ENCODE measurements around the gene UPK3BL1.
"Not testable (repeated sequence)": the region's sequence is repeated elsewhere in the genome, so short reads cannot be mapped to it uniquely, and the experiment has no call there.

The UPK3BL1 gene

DNA sequence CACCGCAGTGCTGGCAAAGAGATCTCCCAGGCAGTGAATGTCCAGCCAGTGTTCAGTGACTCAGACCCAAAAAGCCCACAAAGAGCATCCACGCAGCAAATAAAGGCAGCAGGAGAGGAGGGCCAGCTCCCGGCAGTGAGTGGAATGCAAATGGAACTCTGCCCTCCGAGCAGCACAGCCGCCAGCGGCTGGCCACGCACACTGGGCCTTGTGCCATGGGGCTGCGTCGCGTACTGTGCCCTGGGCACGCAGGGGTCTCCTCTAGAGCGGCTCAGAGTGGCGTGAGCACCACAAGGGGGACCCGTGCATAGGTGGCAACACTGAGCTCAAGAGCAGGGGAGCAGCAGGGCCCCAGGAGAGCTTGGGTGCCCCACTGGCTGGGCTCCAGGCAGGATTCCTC lies 24.9 kb upstream of the UPK3BL1 start:
- H3K27me3 ChIP-seq (ENCODE audit: control insufficient read depth in 1 of 2, insufficient read depth in 2 of 2, low read length in 2 of 2); H3K9me3 ChIP-seq (ENCODE audit: control insufficient read depth in 1 of 2, low read length in 2 of 2); H3K4me3 ChIP-seq (ENCODE audit: low read depth in 1 of 2, low read length in 2 of 2); H3K4me1 ChIP-seq (ENCODE audit: control insufficient read depth in 1 of 2, insufficient read depth in 2 of 2, low read length in 2 of 2); H3K36me3 ChIP-seq (ENCODE audit: control insufficient read depth in 1 of 2, insufficient read depth in 2 of 2, low read length in 2 of 2); H3K27ac ChIP-seq (ENCODE audit: low read depth, low read length); H3K9ac ChIP-seq (ENCODE audit: low read depth in 1 of 2, low read length in 2 of 2): not testable (repeated sequence)

- not testable (repeated sequence) for H3K9me3 ChIP-seq (ENCODE audit: control insufficient read depth in 1 of 2, low read length in 2 of 2); H3K27me3 ChIP-seq (ENCODE audit: control insufficient read depth in 1 of 2, insufficient read depth in 2 of 2, low read length in 2 of 2); H3K27ac ChIP-seq (ENCODE audit: low read depth, low read length); H3K36me3 ChIP-seq (ENCODE audit: control insufficient read depth in 1 of 2, insufficient read depth in 2 of 2, low read length in 2 of 2); H3K4me1 ChIP-seq (ENCODE audit: control insufficient read depth in 1 of 2, insufficient read depth in 2 of 2, low read length in 2 of 2); H3K9ac ChIP-seq (ENCODE audit: low read depth in 1 of 2, low read length in 2 of 2); H3K4me3 ChIP-seq (ENCODE audit: low read depth in 1 of 2, low read length in 2 of 2)
Observed at GRCh38 chr7:102666850-102667249, 24.3 kb upstream of the UPK3BL1 start.

DNA sequence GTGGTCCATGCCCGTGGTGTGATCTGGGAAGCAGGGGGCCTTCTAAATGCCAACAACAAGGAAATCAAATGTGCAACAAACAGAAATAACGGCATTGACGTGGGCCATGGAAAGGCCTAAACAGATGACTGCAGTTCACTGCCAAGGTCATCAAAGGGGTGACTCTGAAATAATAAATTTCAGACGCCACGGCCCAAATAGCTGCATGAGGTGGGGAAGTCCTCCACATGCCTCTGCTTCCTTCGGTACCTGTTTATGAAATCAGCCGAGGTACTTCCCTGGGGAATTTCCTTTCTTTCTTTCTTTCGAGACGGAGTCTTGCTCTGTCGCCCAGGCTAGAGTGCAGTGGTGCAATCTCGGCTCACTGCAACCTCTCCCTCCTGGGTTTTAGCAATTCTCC lies 22.2 kb upstream of the UPK3BL1 start:
- not testable (repeated sequence) for H3K36me3 ChIP-seq (ENCODE audit: control insufficient read depth in 1 of 2, insufficient read depth in 2 of 2, low read length in 2 of 2); H3K9ac ChIP-seq (ENCODE audit: low read depth in 1 of 2, low read length in 2 of 2); H3K27me3 ChIP-seq (ENCODE audit: control insufficient read depth in 1 of 2, insufficient read depth in 2 of 2, low read length in 2 of 2); H3K9me3 ChIP-seq (ENCODE audit: control insufficient read depth in 1 of 2, low read length in 2 of 2); H3K4me3 ChIP-seq (ENCODE audit: low read depth in 1 of 2, low read length in 2 of 2); H3K27ac ChIP-seq (ENCODE audit: low read depth, low read length); H3K4me1 ChIP-seq (ENCODE audit: control insufficient read depth in 1 of 2, insufficient read depth in 2 of 2, low read length in 2 of 2)

- not testable (repeated sequence) for H3K9ac ChIP-seq (ENCODE audit: low read depth in 1 of 2, low read length in 2 of 2); H3K4me3 ChIP-seq (ENCODE audit: low read depth in 1 of 2, low read length in 2 of 2); H3K4me1 ChIP-seq (ENCODE audit: control insufficient read depth in 1 of 2, insufficient read depth in 2 of 2, low read length in 2 of 2); H3K36me3 ChIP-seq (ENCODE audit: control insufficient read depth in 1 of 2, insufficient read depth in 2 of 2, low read length in 2 of 2); H3K9me3 ChIP-seq (ENCODE audit: control insufficient read depth in 1 of 2, low read length in 2 of 2); H3K27ac ChIP-seq (ENCODE audit: low read depth, low read length); H3K27me3 ChIP-seq (ENCODE audit: control insufficient read depth in 1 of 2, insufficient read depth in 2 of 2, low read length in 2 of 2)
Observed at GRCh38 chr7:102649924-102650323, 7.3 kb upstream of the UPK3BL1 start, which contains the start of gene SPDYE2B. SPDYE2B (plus strand) TSS chr7:102650319; CDS start chr7:102652349, 2,030 bp downstream.

GRCh38 chr7:102647813-102648212 lies 5.2 kb upstream of the UPK3BL1 start:
- H3K9me3 ChIP-seq (ENCODE audit: control insufficient read depth in 1 of 2, low read length in 2 of 2); H3K27ac ChIP-seq (ENCODE audit: low read depth, low read length); H3K4me1 ChIP-seq (ENCODE audit: control insufficient read depth in 1 of 2, insufficient read depth in 2 of 2, low read length in 2 of 2); H3K9ac ChIP-seq (ENCODE audit: low read depth in 1 of 2, low read length in 2 of 2); H3K4me3 ChIP-seq (ENCODE audit: low read depth in 1 of 2, low read length in 2 of 2); H3K36me3 ChIP-seq (ENCODE audit: control insufficient read depth in 1 of 2, insufficient read depth in 2 of 2, low read length in 2 of 2); H3K27me3 ChIP-seq (ENCODE audit: control insufficient read depth in 1 of 2, insufficient read depth in 2 of 2, low read length in 2 of 2): not testable (repeated sequence)

- H3K9me3 ChIP-seq (ENCODE audit: control insufficient read depth in 1 of 2, low read length in 2 of 2); H3K27ac ChIP-seq (ENCODE audit: low read depth, low read length); H3K36me3 ChIP-seq (ENCODE audit: control insufficient read depth in 1 of 2, insufficient read depth in 2 of 2, low read length in 2 of 2); H3K4me1 ChIP-seq (ENCODE audit: control insufficient read depth in 1 of 2, insufficient read depth in 2 of 2, low read length in 2 of 2); H3K27me3 ChIP-seq (ENCODE audit: control insufficient read depth in 1 of 2, insufficient read depth in 2 of 2, low read length in 2 of 2); H3K4me3 ChIP-seq (ENCODE audit: low read depth in 1 of 2, low read length in 2 of 2); H3K9ac ChIP-seq (ENCODE audit: low read depth in 1 of 2, low read length in 2 of 2): not testable (repeated sequence)
Observed at GRCh38 chr7:102643404-102643803, 813 bp upstream of the UPK3BL1 start.

DNA sequence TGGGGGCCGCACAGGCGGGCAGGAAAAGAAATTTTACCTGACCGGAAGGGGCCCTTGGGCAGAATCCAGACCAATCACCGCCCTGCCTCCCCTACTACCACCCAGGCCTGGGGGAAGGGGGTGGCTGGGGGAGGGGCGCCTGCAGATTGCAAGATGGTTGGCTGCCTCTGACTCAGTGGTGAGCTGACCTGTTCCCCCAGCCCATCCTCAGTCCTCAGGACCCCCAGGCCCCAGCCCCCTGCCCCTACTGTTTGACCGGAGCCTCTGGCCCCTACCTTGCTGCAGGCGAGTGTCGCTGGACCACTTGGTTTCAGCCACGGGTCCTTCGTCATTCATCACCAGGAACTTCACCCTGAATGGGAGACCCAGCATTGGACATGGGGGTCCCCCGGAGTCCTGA lies 3.7 kb downstream of the UPK3BL1 start:
- H3K27me3 ChIP-seq (ENCODE audit: control insufficient read depth in 1 of 2, insufficient read depth in 2 of 2, low read length in 2 of 2); H3K9me3 ChIP-seq (ENCODE audit: control insufficient read depth in 1 of 2, low read length in 2 of 2); H3K36me3 ChIP-seq (ENCODE audit: control insufficient read depth in 1 of 2, insufficient read depth in 2 of 2, low read length in 2 of 2); H3K27ac ChIP-seq (ENCODE audit: low read depth, low read length); H3K4me1 ChIP-seq (ENCODE audit: control insufficient read depth in 1 of 2, insufficient read depth in 2 of 2, low read length in 2 of 2); H3K9ac ChIP-seq (ENCODE audit: low read depth in 1 of 2, low read length in 2 of 2); H3K4me3 ChIP-seq (ENCODE audit: low read depth in 1 of 2, low read length in 2 of 2): not testable (repeated sequence)

DNA sequence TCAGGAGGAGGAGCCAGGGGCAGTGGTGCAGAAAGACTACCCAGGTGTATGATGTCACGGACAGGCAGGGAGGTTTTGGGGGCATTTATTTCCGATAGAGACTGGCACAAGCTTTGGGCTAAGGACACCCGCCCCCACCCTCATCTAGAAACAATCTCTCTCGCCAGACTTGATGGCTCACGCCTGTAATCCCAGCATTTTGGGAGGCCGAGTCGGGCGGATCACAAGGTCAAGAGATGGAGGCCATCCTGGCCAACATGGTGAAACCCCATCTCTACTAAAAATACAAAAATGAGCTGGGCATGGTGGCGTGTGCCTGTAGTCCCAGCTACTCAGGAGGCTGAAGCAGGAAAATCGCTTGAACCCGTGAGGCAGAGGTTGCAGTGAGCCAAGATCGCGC lies 5.6 kb downstream of the UPK3BL1 start:
- H3K27ac ChIP-seq (ENCODE audit: low read depth, low read length); H3K27me3 ChIP-seq (ENCODE audit: control insufficient read depth in 1 of 2, insufficient read depth in 2 of 2, low read length in 2 of 2); H3K36me3 ChIP-seq (ENCODE audit: control insufficient read depth in 1 of 2, insufficient read depth in 2 of 2, low read length in 2 of 2); H3K4me3 ChIP-seq (ENCODE audit: low read depth in 1 of 2, low read length in 2 of 2); H3K9ac ChIP-seq (ENCODE audit: low read depth in 1 of 2, low read length in 2 of 2); H3K4me1 ChIP-seq (ENCODE audit: control insufficient read depth in 1 of 2, insufficient read depth in 2 of 2, low read length in 2 of 2); H3K9me3 ChIP-seq (ENCODE audit: control insufficient read depth in 1 of 2, low read length in 2 of 2): not testable (repeated sequence)

DNA sequence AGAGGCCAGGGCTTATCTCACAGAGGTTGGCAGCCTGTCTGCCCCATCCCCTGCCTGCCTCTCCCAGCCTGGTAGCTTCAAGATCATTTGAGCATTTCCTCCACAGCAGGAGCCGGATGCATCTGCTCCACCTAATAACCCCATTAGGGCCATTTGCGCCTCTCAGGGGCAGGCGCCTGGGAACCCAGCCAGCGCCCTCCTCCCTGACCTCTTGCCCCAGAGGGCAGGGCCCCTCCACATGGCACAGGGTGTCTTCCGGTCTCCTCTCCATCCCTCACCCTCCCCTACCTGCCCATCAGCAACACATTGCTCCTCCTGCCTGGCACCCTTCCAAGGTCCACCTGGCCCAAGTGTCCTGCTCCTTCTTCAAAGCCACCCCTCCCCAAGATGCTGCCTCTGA lies 7.2 kb downstream of the UPK3BL1 start:
- H3K27me3 ChIP-seq (ENCODE audit: control insufficient read depth in 1 of 2, insufficient read depth in 2 of 2, low read length in 2 of 2); H3K4me1 ChIP-seq (ENCODE audit: control insufficient read depth in 1 of 2, insufficient read depth in 2 of 2, low read length in 2 of 2); H3K4me3 ChIP-seq (ENCODE audit: low read depth in 1 of 2, low read length in 2 of 2); H3K9me3 ChIP-seq (ENCODE audit: control insufficient read depth in 1 of 2, low read length in 2 of 2); H3K9ac ChIP-seq (ENCODE audit: low read depth in 1 of 2, low read length in 2 of 2); H3K27ac ChIP-seq (ENCODE audit: low read depth, low read length); H3K36me3 ChIP-seq (ENCODE audit: control insufficient read depth in 1 of 2, insufficient read depth in 2 of 2, low read length in 2 of 2): not testable (repeated sequence)

GRCh38 chr7:102634299-102634698 lies 8.3 kb downstream of the UPK3BL1 start:
- not testable (repeated sequence) for H3K9me3 ChIP-seq (ENCODE audit: control insufficient read depth in 1 of 2, low read length in 2 of 2); H3K4me3 ChIP-seq (ENCODE audit: low read depth in 1 of 2, low read length in 2 of 2); H3K9ac ChIP-seq (ENCODE audit: low read depth in 1 of 2, low read length in 2 of 2); H3K36me3 ChIP-seq (ENCODE audit: control insufficient read depth in 1 of 2, insufficient read depth in 2 of 2, low read length in 2 of 2); H3K4me1 ChIP-seq (ENCODE audit: control insufficient read depth in 1 of 2, insufficient read depth in 2 of 2, low read length in 2 of 2); H3K27ac ChIP-seq (ENCODE audit: low read depth, low read length); H3K27me3 ChIP-seq (ENCODE audit: control insufficient read depth in 1 of 2, insufficient read depth in 2 of 2, low read length in 2 of 2)

- H3K4me1 ChIP-seq (ENCODE audit: control insufficient read depth in 1 of 2, insufficient read depth in 2 of 2, low read length in 2 of 2); H3K27ac ChIP-seq (ENCODE audit: low read depth, low read length); H3K27me3 ChIP-seq (ENCODE audit: control insufficient read depth in 1 of 2, insufficient read depth in 2 of 2, low read length in 2 of 2); H3K9me3 ChIP-seq (ENCODE audit: control insufficient read depth in 1 of 2, low read length in 2 of 2); H3K9ac ChIP-seq (ENCODE audit: low read depth in 1 of 2, low read length in 2 of 2); H3K36me3 ChIP-seq (ENCODE audit: control insufficient read depth in 1 of 2, insufficient read depth in 2 of 2, low read length in 2 of 2); H3K4me3 ChIP-seq (ENCODE audit: low read depth in 1 of 2, low read length in 2 of 2): not testable (repeated sequence)
Observed at GRCh38 chr7:102630622-102631021, 12.0 kb downstream of the UPK3BL1 start.
